ENCODE measurements around the gene IFT22.

The IFT22 gene

GRCh38 chr7:101278461-101279292 is 42.9 kb downstream of the IFT22 start:
- no peak overlapping the region for H2AFZ ChIP-seq (ENCODE audit: low read depth, low read length)
- H3K4me2 ChIP-seq (ENCODE audit: low read length): no peak overlapping the region
- H3K9ac ChIP-seq (ENCODE audit: low read length): no peak overlapping the region
- H4K20me1 ChIP-seq (ENCODE audit: insufficient read depth, low read length): no peaks in the 10 kb centered on the region
- no peak overlapping the region for H3K27ac ChIP-seq (ENCODE audit: low read length)
- peaks cover 5% of the 10 kb centered on the region; the same call in 1 of the 2 replicates for H3K4me1 ChIP-seq (ENCODE audit: low read length)
- H3K9me3 ChIP-seq (ENCODE audit: insufficient read depth, low read length): no peaks in the 10 kb centered on the region
- H3K27me3 ChIP-seq (ENCODE audit: low read depth, low read length): no peaks in the 10 kb centered on the region
- H3K79me2 ChIP-seq (ENCODE audit: low read length): no peaks in the 10 kb centered on the region
- no peaks in the 10 kb centered on the region for H3K36me3 ChIP-seq (replicated peaks; ENCODE audit: low read depth, low read length)
- no peak overlapping the region for H3K4me3 ChIP-seq (ENCODE audit: low read length)
- TF ChIP-seq CTCF (IDR thresholded peaks at IDR 0.05; ENCODE audit: low read depth, low read length): no peak
- no peak for TF ChIP-seq EZH2phosphoT487 (IDR thresholded peaks at IDR 0.05; ENCODE audit: low read depth)

- Histone ChIP-seq H3K9me3 (ENCODE audit: insufficient read depth, low read length) (no peaks in the 10 kb centered on the region), H3K9ac (ENCODE audit: low read length) (no peak overlapping the region), H3K4me1 (ENCODE audit: low read length) (no peaks in the 10 kb centered on the region), H3K36me3 (replicated peaks; ENCODE audit: low read depth, low read length) (no peaks in the 10 kb centered on the region), H3K27me3 (ENCODE audit: low read depth, low read length) (0 out of 2 replicates have a peak, but pooled peaks cover 2% of the 10 kb centered on the region), H3K4me3 (ENCODE audit: low read length) (no peak overlapping the region), H3K4me2 (ENCODE audit: low read length) (no peak overlapping the region), H3K27ac (ENCODE audit: low read length) (no peak overlapping the region), H2AFZ (ENCODE audit: low read depth, low read length) (no peak overlapping the region), H4K20me1 (ENCODE audit: insufficient read depth, low read length) (no peaks in the 10 kb centered on the region), H3K79me2 (ENCODE audit: low read length) (no peaks in the 10 kb centered on the region)
- TF ChIP-seq EZH2phosphoT487 (IDR thresholded peaks at IDR 0.05; ENCODE audit: low read depth) (no peak), CTCF (IDR thresholded peaks at IDR 0.05; ENCODE audit: low read depth, low read length) (no peak)
Observed at GRCh38 chr7:101277155-101277554, 44.5 kb downstream of the IFT22 start.

- Histone ChIP-seq H3K4me1 (ENCODE audit: low read length) (no peaks in the 10 kb centered on the region), H3K79me2 (ENCODE audit: low read length) (no peaks in the 10 kb centered on the region), H3K36me3 (replicated peaks; ENCODE audit: low read depth, low read length) (no peaks in the 10 kb centered on the region), H2AFZ (ENCODE audit: low read depth, low read length) (no peak overlapping the region), H3K9me3 (ENCODE audit: insufficient read depth, low read length) (no peaks in the 10 kb centered on the region), H3K9ac (ENCODE audit: low read length) (no peak overlapping the region), H3K4me3 (ENCODE audit: low read length) (no peak overlapping the region), H3K27ac (ENCODE audit: low read length) (no peak overlapping the region), H3K4me2 (ENCODE audit: low read length) (no peak overlapping the region), H4K20me1 (ENCODE audit: insufficient read depth, low read length) (no peaks in the 10 kb centered on the region), H3K27me3 (ENCODE audit: low read depth, low read length) (0 out of 2 replicates have a peak, but pooled peaks cover 2% of the 10 kb centered on the region)
- TF ChIP-seq CTCF (IDR thresholded peaks at IDR 0.05; ENCODE audit: low read depth, low read length) (no peak), EZH2phosphoT487 (IDR thresholded peaks at IDR 0.05; ENCODE audit: low read depth) (no peak)
Observed at GRCh38 chr7:101273206-101273605, 48.4 kb downstream of the IFT22 start.

- 0 out of 2 replicates have a peak, but pooled peaks cover 2% of the 10 kb centered on the region for H3K27me3 ChIP-seq (ENCODE audit: low read depth, low read length)
- no peak overlapping the region for H3K9ac ChIP-seq (ENCODE audit: low read length)
Observed at GRCh38 chr7:101271021-101271420, 50.6 kb downstream of the IFT22 start.

More at GRCh38 chr7:101271021-101271420, 50.6 kb downstream of the IFT22 start:
- H3K79me2 ChIP-seq (ENCODE audit: low read length): no peaks in the 10 kb centered on the region
- H3K36me3 ChIP-seq (replicated peaks; ENCODE audit: low read depth, low read length): no peaks in the 10 kb centered on the region
- no peak overlapping the region for H3K4me3 ChIP-seq (ENCODE audit: low read length)
- H3K27ac ChIP-seq (ENCODE audit: low read length): no peak overlapping the region
- H3K4me2 ChIP-seq (ENCODE audit: low read length): no peak overlapping the region
- H3K9me3 ChIP-seq (ENCODE audit: insufficient read depth, low read length): no peaks in the 10 kb centered on the region
- no peaks in the 10 kb centered on the region for H4K20me1 ChIP-seq (ENCODE audit: insufficient read depth, low read length)
- no peaks in the 10 kb centered on the region for H3K4me1 ChIP-seq (ENCODE audit: low read length)
- H2AFZ ChIP-seq (ENCODE audit: low read depth, low read length): no peak overlapping the region
- TF ChIP-seq CTCF (IDR thresholded peaks at IDR 0.05; ENCODE audit: low read depth, low read length) (no peak), EZH2phosphoT487 (IDR thresholded peaks at IDR 0.05; ENCODE audit: low read depth) (no peak)

Measured in OCI-LY3 (cell line).